Activated CD8-positive, alpha-beta T cell treated with anti-CD3 and anti-CD28 coated beads for 36 hours (primary cell): Measurements from ENCODE around the gene PCDHA11. TPM values are rescaled to one million over a fixed set of nuclear protein-coding genes. Genes with fewer than 3 reads are reported as not detected.

ENCODE experiments used
- ATAC-seq: fragments of 200-7000 bp; cut with Tn5 transposase; one replicate; pipeline ENCODE4 v1.10.0; 2021; ENCODE audit warnings: mild to moderate bottlenecking, moderate library complexity
- CTCF ChIA-PET: fragments of 350-600 bp; sonication (Branson Sonifier 250); formaldehyde crosslinking; loops from one replicate; lab custom pipeline; 2021; ENCODE audit warnings: antibody characterized with exemption; lab: Charles Lee
- POLR2A ChIA-PET: fragments of 350-600 bp; sonication (Branson Sonifier 250); formaldehyde crosslinking; loops from one replicate; lab custom pipeline; 2021; ENCODE audit warnings: antibody characterized with exemption; lab: Charles Lee
- DNase-seq: peaks from one replicate; pipeline ENCODE4 v3.0.0-alpha.2; 2020
- H3K27ac Mint-ChIP-seq: one replicate; pipeline ENCODE4 v1.8.0; 2021; ENCODE audit warnings: mild to moderate bottlenecking, mixed read lengths
- H3K27me3 Mint-ChIP-seq: one replicate; pipeline ENCODE4 v1.8.0; 2021; ENCODE audit warnings: mixed read lengths
- H3K36me3 Mint-ChIP-seq: one replicate; pipeline ENCODE4 v1.8.0; 2021; ENCODE audit warnings: low read depth, mixed read lengths
- H3K4me1 Mint-ChIP-seq: one replicate; pipeline ENCODE4 v1.8.0; 2021; ENCODE audit warnings: low read depth, mixed read lengths
- H3K4me3 Mint-ChIP-seq: one replicate; pipeline ENCODE4 v1.8.0; 2021; ENCODE audit warnings: mild to moderate bottlenecking, moderate library complexity, mixed read lengths
- H3K9me3 Mint-ChIP-seq: one replicate; pipeline ENCODE4 v1.8.0; 2021; ENCODE audit warnings: mixed read lengths
- CTCF ChIP-seq: fragments of 200-600 bp; IDR thresholded peaks from one replicate; pipeline ENCODE4 v1.8.0; 2022; ENCODE audit warnings: antibody characterized with exemption, mild to moderate bottlenecking
- intact Hi-C: fragments of 100-400 bp; cut with micrococcal nuclease; formaldehyde crosslinking; loops from one replicate; pipeline ENCODE4 v1.10.0; 2022
- total RNA-seq, 2 experiments: library from RNA; stranded (reverse); gene quantifications; one replicate each; pipeline ENCODE4 v1.2.3, GENCODE V29; 2021

PCDHA11 gene
- total RNA-seq, 2 experiments from 2014 or later: not detected

GRCh38 chr5:140855772-140856674 is 12.7 kb upstream of the PCDHA11 start, which contains the start of gene PCDHA10:
TSS of gene PCDHA10 (plus strand) at chr5:140855897. CDS start at chr5:140856049, 152 bp downstream.
- H3K27me3 Mint-ChIP-seq: peaks cover 20% of the 10 kb centered on the region
- intact Hi-C loops: no loop called here
- CTCF ChIA-PET: interaction anchor here (1.0 to 2.0 kb wide), 4 partner anchors 14 to 566 kb away, joined by 3 to 5 read pairs (median 3); partner anchors contain the start of gene PCDHA12
- no peak for ATAC-seq
- H3K9me3 Mint-ChIP-seq: peaks cover 20% of the 10 kb centered on the region
- H3K4me1 Mint-ChIP-seq: no peaks in the 10 kb centered on the region
- POLR2A ChIA-PET: no interaction called here
- no peak within 1 kb of the TSS for H3K27ac Mint-ChIP-seq
- no peak for DNase-seq
- peak; percentile 41 for TF ChIP-seq CTCF
- no peaks in the 10 kb centered on the region for H3K36me3 Mint-ChIP-seq
- no peak within 1 kb of the TSS for H3K4me3 Mint-ChIP-seq

DNA sequence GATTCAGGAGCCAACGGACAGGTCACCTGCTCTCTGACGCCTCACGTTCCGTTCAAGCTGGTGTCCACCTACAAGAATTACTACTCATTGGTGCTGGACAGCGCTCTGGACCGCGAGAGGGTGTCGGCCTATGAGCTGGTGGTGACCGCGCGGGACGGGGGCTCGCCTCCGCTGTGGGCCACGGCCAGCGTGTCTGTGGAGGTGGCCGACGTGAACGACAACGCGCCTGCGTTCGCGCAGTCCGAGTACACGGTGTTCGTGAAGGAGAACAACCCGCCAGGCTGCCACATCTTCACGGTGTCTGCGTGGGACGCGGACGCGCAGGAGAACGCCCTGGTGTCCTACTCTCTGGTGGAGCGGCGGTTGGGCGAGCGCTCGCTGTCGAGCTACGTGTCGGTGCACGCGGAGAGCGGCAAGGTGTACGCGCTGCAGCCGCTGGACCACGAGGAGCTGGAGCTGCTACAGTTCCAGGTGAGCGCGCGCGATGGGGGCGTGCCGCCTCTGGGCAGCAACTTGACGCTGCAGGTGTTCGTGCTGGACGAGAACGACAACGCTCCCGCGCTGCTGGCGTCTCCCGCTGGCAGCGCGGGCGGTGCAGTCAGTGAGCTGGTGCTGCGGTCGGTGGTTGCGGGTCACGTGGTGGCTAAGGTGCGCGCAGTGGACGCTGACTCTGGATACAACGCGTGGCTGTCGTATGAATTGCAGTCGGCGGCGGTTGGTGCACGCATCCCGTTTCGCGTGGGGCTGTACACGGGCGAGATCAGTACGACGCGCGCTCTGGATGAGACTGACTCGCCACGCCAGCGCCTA is 11.4 kb upstream of the PCDHA11 start:
- no peak for TF ChIP-seq CTCF
- Mint-ChIP-seq H3K4me3 (no peak overlapping the region), H3K36me3 (peaks cover 2% of the 10 kb centered on the region), H3K27me3 (peaks cover 25% of the 10 kb centered on the region), H3K9me3 (peaks cover 29% of the 10 kb centered on the region), H3K27ac (no peak overlapping the region), H3K4me1 (no peaks in the 10 kb centered on the region)
- POLR2A ChIA-PET: no interaction called here
- intact Hi-C loops: no loop called here
- ATAC-seq: no peak
- DNase-seq: no peak
- CTCF ChIA-PET: interaction anchor here (2.0 kb wide), 1 partner anchor 15 kb away, joined by 5 read pairs; no protein-coding TSS in a partner anchor

DNA sequence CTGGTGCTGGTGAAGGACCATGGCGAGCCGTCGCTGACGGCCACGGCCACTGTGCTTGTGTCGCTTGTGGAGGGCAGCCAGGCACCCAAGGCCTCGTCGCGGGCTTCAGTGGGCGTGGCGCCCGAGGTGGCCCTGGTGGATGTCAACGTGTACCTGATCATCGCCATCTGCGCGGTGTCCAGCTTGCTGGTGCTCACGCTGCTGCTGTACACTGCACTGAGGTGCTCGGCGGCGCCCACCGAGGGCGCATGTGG is 10.8 kb upstream of the PCDHA11 start:
- H3K36me3 Mint-ChIP-seq: peaks cover 2% of the 10 kb centered on the region
- DNase-seq (no peak), ATAC-seq (no peak)
- peaks cover 29% of the 10 kb centered on the region for H3K9me3 Mint-ChIP-seq
- no peak overlapping the region for H3K4me3 Mint-ChIP-seq
- ChIA-PET CTCF (no interaction called here), POLR2A (no interaction called here)
- no peak overlapping the region for H3K27ac Mint-ChIP-seq
- no peaks in the 10 kb centered on the region for H3K4me1 Mint-ChIP-seq
- TF ChIP-seq CTCF: no peak
- intact Hi-C loops: no loop called here
- peaks cover 23% of the 10 kb centered on the region for H3K27me3 Mint-ChIP-seq

DNA sequence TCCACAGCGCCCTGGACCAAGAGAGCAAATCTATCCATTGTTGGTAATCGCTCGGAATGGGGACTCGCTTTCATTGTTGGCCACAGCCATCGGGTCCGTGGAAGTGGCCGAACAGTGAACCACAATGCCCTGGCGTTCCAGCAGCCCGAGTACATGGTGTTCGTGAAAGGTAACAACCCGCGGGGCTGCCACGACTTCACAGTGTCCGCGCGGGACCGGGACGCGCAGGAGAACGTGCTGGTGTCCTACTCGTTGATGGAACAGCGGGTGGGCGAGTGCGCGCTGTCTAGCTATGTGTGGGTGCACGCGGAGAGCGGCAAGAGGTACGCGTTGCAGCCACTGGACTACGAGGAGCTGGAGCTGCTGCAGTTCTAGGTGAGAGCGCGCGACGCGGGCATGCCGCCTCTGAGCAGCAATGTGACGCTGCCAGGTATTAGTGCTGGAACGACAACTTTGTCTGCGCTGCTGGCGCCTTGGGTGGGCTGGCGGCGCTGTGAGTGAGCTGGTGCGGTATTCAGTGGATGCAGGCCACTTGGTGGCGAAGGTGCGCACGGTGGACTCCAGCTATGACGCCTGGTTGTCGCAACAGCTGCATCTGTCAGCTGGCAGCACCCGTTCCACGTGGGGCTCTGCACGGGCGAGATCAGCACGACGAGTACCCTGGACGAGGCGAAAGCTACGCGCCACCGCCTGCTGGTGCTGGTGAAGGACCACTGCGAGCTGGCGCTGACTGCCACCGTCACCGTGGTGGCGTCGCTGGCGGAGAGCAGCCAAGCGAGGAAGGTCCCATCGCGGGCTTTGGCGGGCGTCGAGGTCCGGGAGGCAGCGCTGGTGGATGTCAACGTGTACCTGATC is 6.1 kb upstream of the PCDHA11 start:
- H3K36me3 Mint-ChIP-seq: peaks cover 2% of the 10 kb centered on the region
- CTCF ChIA-PET: no interaction called here
- no peak for DNase-seq
- peaks cover 14% of the 10 kb centered on the region for H3K27me3 Mint-ChIP-seq
- H3K4me1 Mint-ChIP-seq: no peaks in the 10 kb centered on the region
- no peak for ATAC-seq
- no peak for TF ChIP-seq CTCF
- H3K27ac Mint-ChIP-seq: no peak overlapping the region
- intact Hi-C loops: no loop called here
- POLR2A ChIA-PET: interaction anchor here (0.6 kb wide), 1 partner anchor 528 kb away, joined by 3 read pairs; no protein-coding TSS in a partner anchor
- peaks cover 11% of the 10 kb centered on the region for H3K9me3 Mint-ChIP-seq
- no peak overlapping the region for H3K4me3 Mint-ChIP-seq
